ENCODE measurements around the gene SASH3.

Gene SASH3

DNA sequence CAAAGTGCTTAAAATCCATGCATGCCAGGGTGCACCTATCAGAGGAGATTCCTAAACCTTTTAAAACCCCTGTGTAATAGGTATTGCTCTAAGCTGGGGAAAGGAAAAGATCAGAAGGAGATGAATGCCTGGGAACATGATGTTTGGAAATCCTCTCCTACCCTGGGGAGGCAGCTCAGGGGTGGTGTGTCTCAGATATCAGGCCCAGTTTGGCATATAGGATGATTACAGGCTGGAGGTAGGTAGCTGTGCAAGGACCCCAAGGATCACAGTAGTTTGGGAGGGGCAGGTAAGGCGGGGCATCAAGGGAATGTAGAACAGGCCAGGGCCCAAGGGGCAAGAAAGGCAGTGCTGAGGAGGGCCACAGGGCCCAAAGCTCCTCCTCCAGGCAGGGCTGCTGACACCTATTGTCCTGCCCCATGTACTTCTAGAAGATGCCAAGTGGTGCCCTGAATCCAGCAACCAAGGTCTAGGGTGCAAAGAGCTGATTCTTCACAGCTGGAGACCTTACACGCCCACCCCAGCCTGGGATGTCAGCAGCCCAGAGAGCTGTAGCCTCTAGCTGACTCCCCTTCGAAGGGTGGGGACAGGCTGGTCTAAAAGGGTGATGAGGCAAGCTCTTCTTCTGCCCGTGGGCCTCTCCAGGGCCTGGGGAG lies 17.6 kb downstream of the SASH3 start:
- no peak for TF ChIP-seq ISL1 (CRISPR knock-in tag; IDR thresholded peaks at IDR 0.05)
- TF ChIP-seq ZNF70 (CRISPR knock-in tag; IDR thresholded peaks at IDR 0.05): no peak
- TF ChIP-seq ZNF8 (CRISPR knock-in tag; IDR thresholded peaks at IDR 0.05): no peak
- TF ChIP-seq CSDC2 (CRISPR knock-in tag; IDR thresholded peaks at IDR 0.05): no peak
- TF ChIP-seq RARB (CRISPR knock-in tag; IDR thresholded peaks at IDR 0.05): no peak
- TF ChIP-seq ESRRG (CRISPR knock-in tag; IDR thresholded peaks at IDR 0.05): no peak
- TF ChIP-seq, protein P1, sequence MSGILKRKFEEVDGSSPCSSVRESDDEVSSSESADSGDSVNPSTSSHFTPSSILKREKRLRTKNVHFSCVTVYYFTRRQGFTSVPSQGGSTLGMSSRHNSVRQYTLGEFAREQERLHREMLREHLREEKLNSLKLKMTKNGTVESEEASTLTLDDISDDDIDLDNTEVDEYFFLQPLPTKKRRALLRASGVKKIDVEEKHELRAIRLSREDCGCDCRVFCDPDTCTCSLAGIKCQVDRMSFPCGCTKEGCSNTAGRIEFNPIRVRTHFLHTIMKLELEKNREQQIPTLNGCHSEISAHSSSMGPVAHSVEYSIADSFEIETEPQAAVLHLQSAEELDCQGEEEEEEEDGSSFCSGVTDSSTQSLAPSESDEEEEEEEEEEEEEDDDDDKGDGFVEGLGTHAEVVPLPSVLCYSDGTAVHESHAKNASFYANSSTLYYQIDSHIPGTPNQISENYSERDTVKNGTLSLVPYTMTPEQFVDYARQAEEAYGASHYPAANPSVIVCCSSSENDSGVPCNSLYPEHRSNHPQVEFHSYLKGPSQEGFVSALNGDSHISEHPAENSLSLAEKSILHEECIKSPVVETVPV (CRISPR knock-in tag; IDR thresholded peaks at IDR 0.05): no peak
- TF ChIP-seq ARNTL (CRISPR knock-in tag; IDR thresholded peaks at IDR 0.05; ENCODE audit: borderline replicate concordance, low read depth): no peak
- TF ChIP-seq GLIS3 (CRISPR knock-in tag; IDR thresholded peaks at IDR 0.05): no peak
- TF ChIP-seq BACH2 (CRISPR knock-in tag; IDR thresholded peaks at IDR 0.05; ENCODE audit: borderline replicate concordance): no peak
- no peak for TF ChIP-seq ZNF565 (CRISPR knock-in tag; conservative IDR thresholded peaks at IDR 0.05; ENCODE audit: low read depth)
- TF ChIP-seq TOX (CRISPR knock-in tag; IDR thresholded peaks at IDR 0.05; ENCODE audit: borderline replicate concordance): no peak
- no peak for TF ChIP-seq ZFP3 (CRISPR knock-in tag; IDR thresholded peaks at IDR 0.05)
- no peak for TF ChIP-seq ZC3H10 (CRISPR knock-in tag; IDR thresholded peaks at IDR 0.05)
- no peak for TF ChIP-seq TCF4 (CRISPR knock-in tag; IDR thresholded peaks at IDR 0.05; ENCODE audit: borderline replicate concordance)
- no peak for ATAC-seq

DNA sequence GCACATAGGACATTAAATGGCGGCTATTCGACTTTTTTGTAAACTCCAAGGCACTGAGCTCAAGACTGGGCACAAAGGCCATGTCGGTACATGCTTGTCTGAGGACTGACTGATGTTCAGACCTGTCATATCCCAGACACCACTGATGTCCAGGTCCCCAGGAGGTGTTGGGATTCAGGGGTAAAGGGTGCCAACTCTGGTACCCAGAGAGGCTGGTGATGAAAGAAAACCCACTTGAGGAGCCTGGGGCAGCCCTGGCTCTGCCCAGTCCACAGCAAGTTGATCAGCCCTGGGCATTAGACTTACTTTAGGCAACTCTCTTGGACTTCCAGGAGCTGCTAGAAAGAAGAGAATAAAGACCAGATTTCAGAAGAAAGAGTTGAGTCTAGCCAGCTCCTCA lies 18.7 kb downstream of the SASH3 start:
- no peak for ATAC-seq
- no peak for TF ChIP-seq ZNF565 (CRISPR knock-in tag; conservative IDR thresholded peaks at IDR 0.05; ENCODE audit: low read depth)
- TF ChIP-seq PPARA (CRISPR knock-in tag; IDR thresholded peaks at IDR 0.05; ENCODE audit: borderline replicate concordance): no peak
- no peak for TF ChIP-seq BACH2 (CRISPR knock-in tag; IDR thresholded peaks at IDR 0.05; ENCODE audit: borderline replicate concordance)
- no peak for TF ChIP-seq ESRRG (CRISPR knock-in tag; IDR thresholded peaks at IDR 0.05)
- TF ChIP-seq ISL1 (CRISPR knock-in tag; IDR thresholded peaks at IDR 0.05): no peak
- no peak for TF ChIP-seq CSDC2 (CRISPR knock-in tag; IDR thresholded peaks at IDR 0.05)
- TF ChIP-seq ZFP3 (CRISPR knock-in tag; IDR thresholded peaks at IDR 0.05): no peak
- no peak for TF ChIP-seq OSR1 (CRISPR knock-in tag; IDR thresholded peaks at IDR 0.05)
- no peak for TF ChIP-seq ZC3H10 (CRISPR knock-in tag; IDR thresholded peaks at IDR 0.05)
- no peak for TF ChIP-seq TOX (CRISPR knock-in tag; IDR thresholded peaks at IDR 0.05; ENCODE audit: borderline replicate concordance)

DNA sequence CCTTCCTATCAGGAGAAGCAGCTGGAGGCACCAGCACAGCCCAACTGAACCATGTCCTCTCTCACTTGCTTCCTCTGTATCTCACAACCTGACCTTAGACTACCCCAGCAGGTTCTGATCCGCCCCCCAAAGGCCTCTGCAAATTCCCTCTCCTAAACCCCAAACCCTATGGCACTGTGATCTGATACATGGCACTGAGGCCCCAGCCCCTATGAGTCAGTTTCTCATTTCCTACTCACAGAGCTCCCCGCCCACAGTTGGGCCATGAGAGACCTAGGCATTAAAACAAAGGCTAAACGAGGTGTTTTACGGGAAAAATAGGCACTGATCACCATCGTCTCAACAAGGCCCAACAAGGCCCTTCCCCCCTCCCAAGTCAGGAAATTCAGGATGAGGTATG lies 19.1 kb downstream of the SASH3 start:
- TF ChIP-seq ZC3H10 (CRISPR knock-in tag; IDR thresholded peaks at IDR 0.05) (no peak), TCF4 (CRISPR knock-in tag; IDR thresholded peaks at IDR 0.05; ENCODE audit: borderline replicate concordance) (no peak), ZFP3 (CRISPR knock-in tag; IDR thresholded peaks at IDR 0.05) (no peak), GLIS3 (CRISPR knock-in tag; IDR thresholded peaks at IDR 0.05) (no peak), PPARA (CRISPR knock-in tag; IDR thresholded peaks at IDR 0.05; ENCODE audit: borderline replicate concordance) (no peak), ZNF70 (CRISPR knock-in tag; IDR thresholded peaks at IDR 0.05) (no peak), RARB (CRISPR knock-in tag; IDR thresholded peaks at IDR 0.05) (no peak), SNAI2 (CRISPR knock-in tag; IDR thresholded peaks at IDR 0.05) (no peak), TOX (CRISPR knock-in tag; IDR thresholded peaks at IDR 0.05; ENCODE audit: borderline replicate concordance) (no peak), BACH2 (CRISPR knock-in tag; IDR thresholded peaks at IDR 0.05; ENCODE audit: borderline replicate concordance) (no peak), OSR1 (CRISPR knock-in tag; IDR thresholded peaks at IDR 0.05) (no peak), CSDC2 (CRISPR knock-in tag; IDR thresholded peaks at IDR 0.05) (no peak), ISL1 (CRISPR knock-in tag; IDR thresholded peaks at IDR 0.05) (no peak), ESRRG (CRISPR knock-in tag; IDR thresholded peaks at IDR 0.05) (no peak)
- TF ChIP-seq, protein P2, sequence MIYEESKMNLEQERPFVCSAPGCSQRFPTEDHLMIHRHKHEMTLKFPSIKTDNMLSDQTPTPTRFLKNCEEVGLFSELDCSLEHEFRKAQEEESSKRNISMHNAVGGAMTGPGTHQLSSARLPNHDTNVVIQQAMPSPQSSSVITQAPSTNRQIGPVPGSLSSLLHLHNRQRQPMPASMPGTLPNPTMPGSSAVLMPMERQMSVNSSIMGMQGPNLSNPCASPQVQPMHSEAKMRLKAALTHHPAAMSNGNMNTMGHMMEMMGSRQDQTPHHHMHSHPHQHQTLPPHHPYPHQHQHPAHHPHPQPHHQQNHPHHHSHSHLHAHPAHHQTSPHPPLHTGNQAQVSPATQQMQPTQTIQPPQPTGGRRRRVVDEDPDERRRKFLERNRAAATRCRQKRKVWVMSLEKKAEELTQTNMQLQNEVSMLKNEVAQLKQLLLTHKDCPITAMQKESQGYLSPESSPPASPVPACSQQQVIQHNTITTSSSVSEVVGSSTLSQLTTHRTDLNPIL (CRISPR knock-in tag; IDR thresholded peaks at IDR 0.05; ENCODE audit: low read depth): no peak
- TF ChIP-seq, protein P1 (CRISPR knock-in tag; IDR thresholded peaks at IDR 0.05): no peak
- TF ChIP-seq, protein P3, sequence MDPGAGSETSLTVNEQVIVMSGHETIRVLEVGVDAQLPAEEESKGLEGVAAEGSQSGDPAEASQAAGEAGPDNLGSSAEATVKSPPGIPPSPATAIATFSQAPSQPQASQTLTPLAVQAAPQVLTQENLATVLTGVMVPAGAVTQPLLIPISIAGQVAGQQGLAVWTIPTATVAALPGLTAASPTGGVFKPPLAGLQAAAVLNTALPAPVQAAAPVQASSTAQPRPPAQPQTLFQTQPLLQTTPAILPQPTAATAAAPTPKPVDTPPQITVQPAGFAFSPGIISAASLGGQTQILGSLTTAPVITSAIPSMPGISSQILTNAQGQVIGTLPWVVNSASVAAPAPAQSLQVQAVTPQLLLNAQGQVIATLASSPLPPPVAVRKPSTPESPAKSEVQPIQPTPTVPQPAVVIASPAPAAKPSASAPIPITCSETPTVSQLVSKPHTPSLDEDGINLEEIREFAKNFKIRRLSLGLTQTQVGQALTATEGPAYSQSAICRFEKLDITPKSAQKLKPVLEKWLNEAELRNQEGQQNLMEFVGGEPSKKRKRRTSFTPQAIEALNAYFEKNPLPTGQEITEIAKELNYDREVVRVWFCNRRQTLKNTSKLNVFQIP (CRISPR knock-in tag; IDR thresholded peaks at IDR 0.05; ENCODE audit: borderline replicate concordance, low read depth): no peak
- no peak for ATAC-seq

DNA sequence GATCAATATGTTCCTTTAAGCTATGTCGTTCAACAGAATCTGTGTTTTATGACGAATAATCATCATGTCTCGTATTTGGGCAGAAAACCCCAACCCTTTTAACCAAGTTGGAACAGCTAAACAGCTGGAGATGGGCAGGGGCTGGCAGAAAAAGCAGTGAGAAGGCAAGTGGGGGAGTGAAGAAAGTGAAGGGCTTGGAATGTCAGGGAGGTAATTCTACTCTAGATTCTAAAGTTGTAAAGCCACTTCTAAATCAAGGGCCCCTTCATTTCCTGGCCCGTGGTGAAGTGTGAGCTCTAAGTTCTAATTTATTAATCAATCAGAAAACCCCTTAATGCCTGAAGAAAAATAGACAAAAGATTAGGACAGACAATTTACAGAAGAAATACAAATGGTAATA lies 20.4 kb downstream of the SASH3 start:
- no peak for ATAC-seq
- TF ChIP-seq ZFP3 (CRISPR knock-in tag; IDR thresholded peaks at IDR 0.05): no peak
